Natural killer cell (primary cell): ENCODE data around the gene RNF220. TPM values are rescaled to one million over a fixed set of nuclear protein-coding genes. Genes with fewer than 3 reads are reported as not detected.
"Not testable (repeated sequence)": the region's sequence is repeated elsewhere in the genome, so short reads cannot be mapped to it uniquely, and the experiment has no call there.

ENCODE experiments used
- ATAC-seq, 3 donors: fragments of 150-1000 bp in 2 of 3; fragments of 200-7000 bp in 1 of 3; cut with Tn5 transposase; 1 replicate in 1 of 3; 2 replicates in 2 of 3; pipeline ENCODE4 v1.10.0; 2021; ENCODE audit warnings: mild to moderate bottlenecking in 2 of 3, moderate library complexity in 2 of 3
- DNase-seq, 2 donors: peaks; one replicate each; pipeline versions ENCODE4 v3.0.0 to v3.0.0-alpha.2; 2013 to 2021; ENCODE audit warnings: mixed read lengths in 1 of 2
- H3K27ac ChIP-seq: one replicate; pipeline ENCODE4 v1.5.1; 2013; ENCODE audit warnings: mild to moderate bottlenecking, low read length
- H3K27me3 ChIP-seq: one replicate; pipeline ENCODE4 v1.6.1; 2013; ENCODE audit warnings: low read length; ENCODE audit not compliant: control insufficient read depth, insufficient read depth
- H3K36me3 ChIP-seq: one replicate; pipeline ENCODE4 v1.6.1; 2013; ENCODE audit warnings: low read length; ENCODE audit not compliant: control insufficient read depth, insufficient read depth
- H3K4me1 ChIP-seq: one replicate; pipeline ENCODE4 v1.6.1; 2013; ENCODE audit warnings: low read length; ENCODE audit not compliant: control insufficient read depth, insufficient read depth
- H3K4me3 ChIP-seq: one replicate; pipeline ENCODE4 v1.5.1; 2013; ENCODE audit warnings: low read length
- H3K9me3 ChIP-seq: one replicate; pipeline ENCODE4 v1.6.1; 2013; ENCODE audit warnings: low read length; ENCODE audit not compliant: control insufficient read depth, insufficient read depth
- H3K27ac Mint-ChIP-seq, 2 donors: one replicate each; pipeline ENCODE4 v1.8.0; 2022; ENCODE audit warnings: mild to moderate bottlenecking in 2 of 2, mixed read lengths in 2 of 2, moderate library complexity in 1 of 2
- H3K27me3 Mint-ChIP-seq, 2 donors: one replicate each; pipeline ENCODE4 v1.8.0; 2022; ENCODE audit warnings: low read depth in 2 of 2, mixed read lengths in 2 of 2
- H3K36me3 Mint-ChIP-seq: one replicate; pipeline ENCODE4 v1.8.0; 2022; ENCODE audit warnings: mixed read lengths
- H3K4me1 Mint-ChIP-seq, 2 donors: one replicate each; pipeline ENCODE4 v1.8.0; 2022; ENCODE audit warnings: mixed read lengths in 2 of 2
- H3K4me3 Mint-ChIP-seq: one replicate; pipeline ENCODE4 v1.8.0; 2022; ENCODE audit warnings: mild to moderate bottlenecking, moderate library complexity, mixed read lengths
- H3K9me3 Mint-ChIP-seq, 2 donors: one replicate each; pipeline ENCODE4 v1.8.0; 2022; ENCODE audit warnings: mixed read lengths in 2 of 2
- CTCF ChIP-seq: fragments of 200-600 bp; IDR thresholded peaks from one replicate; pipeline ENCODE4 v1.8.0; 2022; ENCODE audit warnings: antibody characterized with exemption
- WGBS: methylation state at CpG from one replicate; pipeline ENCODE4 v1.1.7; 2013; ENCODE audit warnings: missing lambda C conversion rate; ENCODE audit not compliant: insufficient coverage; 5-methylcytosine and 5-hydroxymethylcytosine counted together
- intact Hi-C: fragments of 100-400 bp; cut with micrococcal nuclease; formaldehyde crosslinking; loops from one replicate; pipeline ENCODE4 v1.14.2; 2022
- total RNA-seq, 4 donors: library from RNA; stranded (reverse); fragments of 120-200 nt in 1 of 4; gene quantifications; one replicate each; pipeline versions ENCODE4 v1.2.3 to v1.2.4, GENCODE V29; 2013 to 2022

Gene RNF220
- total RNA-seq, 3 donors from 2014 or later (not counting 1 experiment from before 2014, with no cell fraction given): 88.5 to 107 (median 105) TPM

GRCh38 chr1:44664730-44665370 lies 259.8 kb downstream of the RNF220 start:
- H3K9me3 Mint-ChIP-seq: no peaks in the 10 kb centered on the region
- ATAC-seq (peak in 2 of 3 donors; percentile 53 to 75), DNase-seq (peak in 1 of 2 donors; percentile 43)
- 38% methylated on average over 12 of the region's 12 CpGs for WGBS
- H3K36me3 Mint-ChIP-seq: no peaks in the 10 kb centered on the region
- intact Hi-C loops: no loop called here
- H3K27ac Mint-ChIP-seq: no peak overlapping the region
- Histone ChIP-seq H3K9me3 (no peaks in the 10 kb centered on the region), H3K36me3 (no peaks in the 10 kb centered on the region), H3K27ac (no peak overlapping the region), H3K27me3 (no peaks in the 10 kb centered on the region), H3K4me3 (no peak overlapping the region), H3K4me1 (peaks cover 8% of the 10 kb centered on the region)
- no peak overlapping the region for H3K4me3 Mint-ChIP-seq
- TF ChIP-seq CTCF: no peak
- H3K27me3 Mint-ChIP-seq: no peaks in the 10 kb centered on the region
- peaks cover 8 to 13% of the 10 kb centered on the region in 2 donors for H3K4me1 Mint-ChIP-seq

DNA sequence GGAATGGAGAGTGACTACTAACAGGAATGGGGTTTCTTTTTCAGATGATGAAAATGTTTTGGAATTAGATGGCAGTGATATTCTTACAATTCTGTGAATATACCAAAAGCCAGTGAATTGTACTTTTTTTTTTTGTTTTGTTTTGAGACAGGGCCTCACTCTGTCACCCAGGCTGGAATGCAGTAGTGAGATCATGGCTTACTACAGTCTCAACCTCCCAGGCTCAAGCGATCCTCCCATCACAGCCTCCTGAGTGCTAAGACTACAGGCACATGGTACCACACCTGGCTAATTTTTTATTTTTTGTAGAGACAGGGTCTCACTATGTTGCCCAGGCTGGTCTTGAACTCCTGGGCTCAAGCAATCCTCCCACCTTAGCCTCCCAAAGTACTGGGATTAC lies 261.7 kb downstream of the RNF220 start:
- H3K4me3 ChIP-seq, H3K27me3 Mint-ChIP-seq, H3K27ac ChIP-seq, H3K4me1 ChIP-seq, H3K36me3 Mint-ChIP-seq, H3K4me3 Mint-ChIP-seq, H3K9me3 ChIP-seq, DNase-seq, H3K27ac Mint-ChIP-seq, H3K36me3 ChIP-seq, H3K27me3 ChIP-seq, H3K9me3 Mint-ChIP-seq, ATAC-seq, intact Hi-C loops: not testable (repeated sequence)
- 100% methylated on average over 1 of the region's 1 CpG for WGBS
- peaks cover 8 to 13% of the 10 kb centered on the region in 2 donors for H3K4me1 Mint-ChIP-seq

- no peaks in the 10 kb centered on the region for H3K9me3 ChIP-seq
- no peaks in the 10 kb centered on the region for H3K9me3 Mint-ChIP-seq
- no peak overlapping the region for H3K4me3 ChIP-seq
- no peaks in the 10 kb centered on the region for H3K36me3 Mint-ChIP-seq
- no peaks in the 10 kb centered on the region for H3K36me3 ChIP-seq
- no peak overlapping the region for H3K27ac Mint-ChIP-seq
- 95% methylated on average over 10 of the region's 10 CpGs for WGBS
- no peak for DNase-seq
- peaks cover 31% of the 10 kb centered on the region for H3K4me1 ChIP-seq
- H3K4me3 Mint-ChIP-seq: peak overlapping the region; percentile 13
- TF ChIP-seq CTCF: no peak
- no peaks in the 10 kb centered on the region for H3K27me3 Mint-ChIP-seq
- intact Hi-C loops: loop anchor here (5.0 kb wide), 1 partner anchor 39 kb away; no protein-coding TSS in a partner anchor
- no peaks in the 10 kb centered on the region for H3K27me3 ChIP-seq
- no peak overlapping the region for H3K27ac ChIP-seq
- peaks cover 28 to 29% of the 10 kb centered on the region in 2 donors for H3K4me1 Mint-ChIP-seq
- ATAC-seq: no peak
Observed at GRCh38 chr1:44670751-44671640, 265.9 kb downstream of the RNF220 start.
